IMR-90 (cell line): Measurements from ENCODE around the gene CCDC30. TPM values are rescaled to one million over a fixed set of nuclear protein-coding genes. Genes with fewer than 3 reads are reported as not detected.
A peak's percentile ranks its signal among the peaks of the same experiment; 100 is the strongest.

ENCODE experiments used
- ATAC-seq: fragments of 200-7000 bp; cut with Tn5 transposase; 2 replicates; pipeline ENCODE4 v1.9.1; 2020; ENCODE audit warnings: low read depth, mild to moderate bottlenecking, moderate library complexity
- BruUV-seq: library from RNA; stranded (reverse); fragments of 400-500 nt; replicated peaks from 2 replicates; lab custom pipeline; 2021; lab: Mats Ljungman, UMichigan
- CTCF ChIA-PET: fragments of 300-600 bp; formaldehyde crosslinking; extraction: SDS; loops from one replicate; lab custom pipeline; 2021; ENCODE audit warnings: antibody characterized with exemption; lab: Yijun Ruan, JAX
- POLR2A ChIA-PET: fragments of 300-600 bp; sonication (Branson Sonifier 250); formaldehyde crosslinking; loops from one replicate; lab custom pipeline; 2022; ENCODE audit warnings: antibody characterized with exemption; ENCODE audit not compliant: unreplicated experiment; lab: Charles Lee
- DNase-seq: peaks from one replicate; pipeline ENCODE4 v3.0.0; 2013
- H2AFZ ChIP-seq: replicated peaks from 2 replicates; pipeline ENCODE3; 2013; ENCODE audit warnings: low read length, mild to moderate bottlenecking; ENCODE audit not compliant: poor library complexity
- H2AK5ac ChIP-seq: 2 replicates; pipeline ENCODE4 v1.6.1; 2013; ENCODE audit warnings: low read depth, low read length, inconsistent platforms
- H2AK9ac ChIP-seq: replicated peaks from 2 replicates; pipeline ENCODE3; 2013; ENCODE audit warnings: mild to moderate bottlenecking, low read depth, low read length, moderate library complexity; ENCODE audit not compliant: poor library complexity
- H2BK120ac ChIP-seq: 2 replicates; pipeline ENCODE4 v1.6.1; 2013; ENCODE audit warnings: low read depth, low read length, inconsistent platforms
- H2BK15ac ChIP-seq: 3 replicates; pipeline ENCODE4 v1.6.1; 2013; ENCODE audit warnings: low read depth, low read length, inconsistent platforms
- H2BK20ac ChIP-seq: 2 replicates; pipeline ENCODE4 v1.6.1; 2013; ENCODE audit warnings: low read depth, mild to moderate bottlenecking, inconsistent platforms, low read length, moderate library complexity
- H2BK5ac ChIP-seq: 2 replicates; pipeline ENCODE4 v1.6.1; 2013; ENCODE audit warnings: mild to moderate bottlenecking, low read depth, low read length, inconsistent platforms; ENCODE audit not compliant: poor library complexity, severe bottlenecking
- H3K14ac ChIP-seq: replicated peaks from 2 replicates; pipeline ENCODE4 v1.6.1; 2013; ENCODE audit warnings: low read depth, low read length, inconsistent platforms
- H3K18ac ChIP-seq: 2 replicates; pipeline ENCODE4 v1.6.1; 2013; ENCODE audit warnings: low read depth, low read length, control low read depth
- H3K23ac ChIP-seq: 2 replicates; pipeline ENCODE4 v1.6.1; 2013; ENCODE audit warnings: low read depth, low read length, inconsistent platforms
- H3K27ac ChIP-seq: 2 replicates; pipeline ENCODE4 v1.5.1; 2013; ENCODE audit warnings: mild to moderate bottlenecking, control low read depth, low read length; ENCODE audit not compliant: insufficient read depth
- H3K27me3 ChIP-seq: 2 replicates; pipeline ENCODE4 v1.6.1; 2013; ENCODE audit warnings: low read length; ENCODE audit not compliant: control insufficient read depth, insufficient read depth
- H3K36me3 ChIP-seq: 2 replicates; pipeline ENCODE4 v1.6.1; 2013; ENCODE audit warnings: low read length, mixed read lengths; ENCODE audit not compliant: control insufficient read depth, insufficient read depth
- H3K4ac ChIP-seq: 2 replicates; pipeline ENCODE4 v1.6.1; 2013; ENCODE audit warnings: low read depth, low read length, inconsistent platforms
- H3K4me1 ChIP-seq: 2 replicates; pipeline ENCODE4 v1.6.1; 2013; ENCODE audit warnings: low read length, mixed read lengths; ENCODE audit not compliant: control insufficient read depth, insufficient read depth
- H3K4me2 ChIP-seq: 2 replicates; pipeline ENCODE4 v1.6.1; 2013; ENCODE audit warnings: low read depth, mild to moderate bottlenecking, control low read depth, low read length, moderate library complexity
- H3K4me3 ChIP-seq: 2 replicates; pipeline ENCODE4 v1.5.1; 2013; ENCODE audit warnings: low read depth, mild to moderate bottlenecking, control low read depth, low read length, moderate library complexity; ENCODE audit not compliant: insufficient read depth
- H3K56ac ChIP-seq: 2 replicates; pipeline ENCODE4 v1.6.1; 2013; ENCODE audit warnings: low read length, inconsistent platforms; ENCODE audit not compliant: insufficient read depth; ENCODE audit errors: extremely low read depth
- H3K79me1 ChIP-seq, 2 experiments: 2 replicates each; pipeline ENCODE4 v1.6.1; 2013; ENCODE audit warnings: low read length in 2 of 2, inconsistent platforms in 1 of 2, low read depth in 1 of 2
- H3K9ac ChIP-seq: 2 replicates; pipeline ENCODE4 v1.6.1; 2013; ENCODE audit warnings: low read depth, low read length, control low read depth
- H3K9me1 ChIP-seq: 2 replicates; pipeline ENCODE4 v1.6.1; 2013; ENCODE audit warnings: low read length, inconsistent platforms; ENCODE audit not compliant: insufficient read depth
- H3K9me3 ChIP-seq: 2 replicates; pipeline ENCODE4 v1.6.1; 2013; ENCODE audit warnings: low read length; ENCODE audit not compliant: control insufficient read depth, insufficient read depth
- H4K20me1 ChIP-seq: 2 replicates; pipeline ENCODE4 v1.6.1; 2013; ENCODE audit warnings: low read length, inconsistent platforms; ENCODE audit not compliant: insufficient read depth
- H4K5ac ChIP-seq: 2 replicates; pipeline ENCODE4 v1.6.1; 2013; ENCODE audit warnings: mild to moderate bottlenecking, low read depth, low read length, control low read depth
- H4K8ac ChIP-seq, 2 experiments: 2 replicates each; pipeline ENCODE4 v1.6.1; 2013; ENCODE audit warnings: low read depth in 2 of 2, low read length in 2 of 2, control low read depth in 1 of 2, inconsistent platforms in 1 of 2
- H4K91ac ChIP-seq: 2 replicates; pipeline ENCODE4 v1.6.1; 2013; ENCODE audit warnings: low read depth, low read length, inconsistent platforms; ENCODE audit not compliant: insufficient read depth
- CEBPB ChIP-seq: IDR thresholded peaks from 2 replicates; pipeline ENCODE4 v1.6.1; 2012; ENCODE audit warnings: low read depth, low read length, improper control_type of control experiment
- CHD1 ChIP-seq: IDR thresholded peaks from 2 replicates; pipeline ENCODE4 v1.6.1; 2012; ENCODE audit warnings: low read depth, low read length, improper control_type of control experiment
- RAD21 ChIP-seq: IDR thresholded peaks from 2 replicates; pipeline ENCODE4 v1.6.1; 2012; ENCODE audit warnings: low read length, improper control_type of control experiment
- WGBS, 2 experiments: methylation state at CpG; one replicate each; pipeline versions ENCODE4 v1.1.5 to v1.1.7; 2013; ENCODE audit warnings: missing lambda C conversion rate in 2 of 2; ENCODE audit not compliant: insufficient read length in 1 of 2; ENCODE audit errors: extremely low coverage in 2 of 2; 5-methylcytosine and 5-hydroxymethylcytosine counted together
- dilution Hi-C: fragments of 300-500 bp; cut with HindIII; formaldehyde crosslinking; loops from one replicate; pipeline ENCODE4 v1.14.3; 2018; ENCODE audit warnings: low sequenced_read_pairs; ENCODE audit not compliant: unreplicated experiment
- in situ Hi-C: fragments of 300-500 bp; cut with MboI; formaldehyde crosslinking; loops from 3 replicates; pipeline ENCODE4 v1.14.3; 2019; ENCODE audit warnings: low sequenced_read_pairs, inconsistent platforms, mixed read lengths
- intact Hi-C: fragments of 100-400 bp; cut with micrococcal nuclease; formaldehyde crosslinking; loops from 2 replicates; pipeline ENCODE4 v1.10.0; 2022
- polyA plus RNA-seq, 3 experiments: library from polyadenylated mRNA; depleted of rRNA; stranded (reverse); fragments of >200 nt; gene quantifications; 2 replicates each; pipeline ENCODE4 v1.2.3, GENCODE V29; 2012; ENCODE audit warnings: low replicate concordance in 1 of 3
- total RNA-seq: library from RNA; depleted of rRNA; stranded (reverse); fragments of >200 nt; gene quantifications from 2 replicates; pipeline ENCODE4 v1.2.3, GENCODE V29; 2012
- TF ChIP-seq, protein P1 (sequence below): fragments of 150-350 bp; IDR thresholded peaks from 2 replicates; pipeline ENCODE4 v1.6.1; 2017; ENCODE audit warnings: mild to moderate bottlenecking, antibody characterized with exemption, low read length, low read depth

The CCDC30 gene
- total and polyA plus RNA-seq, 2 of the 4 experiments (the other 2 are of a cell fraction) = 0.14 to 0.18 TPM

GRCh38 chr1:42646056-42646455 is 183.0 kb downstream of the CCDC30 start:
- Histone ChIP-seq H3K9ac (no peak overlapping the region), H2AK5ac (no peak overlapping the region), H3K4me1 (no peaks in the 10 kb centered on the region), H2BK20ac (no peak overlapping the region), H4K8ac (no peak overlapping the region), H4K5ac (no peak overlapping the region), H3K27ac (no peak overlapping the region), H2BK120ac (no peak overlapping the region), H2AFZ (no peak overlapping the region), H3K27me3 (peaks cover 5% of the 10 kb centered on the region; the same call in 1 of the 2 replicates), H3K14ac (no peak overlapping the region), H3K4me2 (no peak overlapping the region), H3K4ac (no peak overlapping the region), H2BK15ac (no peak overlapping the region), H2AK9ac (no peak overlapping the region), H3K9me1 (no peaks in the 10 kb centered on the region), H3K36me3 (no peaks in the 10 kb centered on the region), H3K56ac (no peak overlapping the region), H3K4me3 (no peak overlapping the region), H2BK5ac (no peak overlapping the region), H3K23ac (no peak overlapping the region), H4K91ac (no peak overlapping the region), H3K9me3 (no peaks in the 10 kb centered on the region), H4K20me1 (no peaks in the 10 kb centered on the region), H3K18ac (no peak overlapping the region), H3K79me1 (no peaks in the 10 kb centered on the region)
- intact Hi-C loops = no loop called here
- ATAC-seq (no peak), DNase-seq (peak; percentile 21)
- TF ChIP-seq RAD21 (no peak), CHD1 (no peak), CEBPB (no peak)
- TF ChIP-seq, protein P1, sequence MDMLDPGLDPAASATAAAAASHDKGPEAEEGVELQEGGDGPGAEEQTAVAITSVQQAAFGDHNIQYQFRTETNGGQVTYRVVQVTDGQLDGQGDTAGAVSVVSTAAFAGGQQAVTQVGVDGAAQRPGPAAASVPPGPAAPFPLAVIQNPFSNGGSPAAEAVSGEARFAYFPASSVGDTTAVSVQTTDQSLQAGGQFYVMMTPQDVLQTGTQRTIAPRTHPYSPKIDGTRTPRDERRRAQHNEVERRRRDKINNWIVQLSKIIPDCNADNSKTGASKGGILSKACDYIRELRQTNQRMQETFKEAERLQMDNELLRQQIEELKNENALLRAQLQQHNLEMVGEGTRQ = no peak
- no CpG with 5 or more reads among the region's 2 CpGs for WGBS, 2 experiments
- dilution Hi-C loops = no loop called here
- in situ Hi-C loops = no loop called here
- CTCF ChIA-PET = no interaction called here
- POLR2A ChIA-PET = no interaction called here
- BruUV-seq = no TSS peak
